MM.1S (cell line): ENCODE measurements around the gene LNX1.

Source experiments
- EZH2phosphoT487 ChIP-seq: fragments of 300-600 bp; sonication (generic); IDR thresholded peaks from 2 replicates; pipeline ENCODE4 v1.6.1; 2018; ENCODE audit warnings: antibody characterized with exemption, low read length
- TF ChIP-seq, protein P1 (sequence below): fragments of 300-600 bp; sonication (generic); IDR thresholded peaks from 2 replicates; pipeline ENCODE4 v1.5.1; 2016; ENCODE audit warnings: antibody characterized with exemption, low read length, mixed read lengths

DNA sequence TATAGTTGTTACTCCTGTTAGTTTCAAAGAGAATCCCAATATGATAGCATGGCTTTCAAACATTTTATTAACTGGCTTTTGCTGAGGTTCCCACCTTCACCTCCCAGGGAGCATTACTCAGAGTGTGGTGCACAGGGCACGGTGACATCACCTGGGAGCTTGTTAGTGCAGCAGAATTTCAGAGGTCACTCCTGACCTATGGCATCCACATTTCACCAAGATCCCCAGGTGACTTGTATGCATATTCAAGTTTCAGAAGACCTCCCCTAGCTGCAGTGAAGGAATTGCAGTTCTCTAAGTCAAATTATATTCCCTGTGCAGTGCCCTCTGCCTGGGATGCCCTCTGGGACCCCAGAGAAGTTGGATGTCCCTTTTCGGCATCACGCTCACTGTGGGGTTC, 29.7 kb upstream of the LNX1 start:
- TF ChIP-seq, protein P1, sequence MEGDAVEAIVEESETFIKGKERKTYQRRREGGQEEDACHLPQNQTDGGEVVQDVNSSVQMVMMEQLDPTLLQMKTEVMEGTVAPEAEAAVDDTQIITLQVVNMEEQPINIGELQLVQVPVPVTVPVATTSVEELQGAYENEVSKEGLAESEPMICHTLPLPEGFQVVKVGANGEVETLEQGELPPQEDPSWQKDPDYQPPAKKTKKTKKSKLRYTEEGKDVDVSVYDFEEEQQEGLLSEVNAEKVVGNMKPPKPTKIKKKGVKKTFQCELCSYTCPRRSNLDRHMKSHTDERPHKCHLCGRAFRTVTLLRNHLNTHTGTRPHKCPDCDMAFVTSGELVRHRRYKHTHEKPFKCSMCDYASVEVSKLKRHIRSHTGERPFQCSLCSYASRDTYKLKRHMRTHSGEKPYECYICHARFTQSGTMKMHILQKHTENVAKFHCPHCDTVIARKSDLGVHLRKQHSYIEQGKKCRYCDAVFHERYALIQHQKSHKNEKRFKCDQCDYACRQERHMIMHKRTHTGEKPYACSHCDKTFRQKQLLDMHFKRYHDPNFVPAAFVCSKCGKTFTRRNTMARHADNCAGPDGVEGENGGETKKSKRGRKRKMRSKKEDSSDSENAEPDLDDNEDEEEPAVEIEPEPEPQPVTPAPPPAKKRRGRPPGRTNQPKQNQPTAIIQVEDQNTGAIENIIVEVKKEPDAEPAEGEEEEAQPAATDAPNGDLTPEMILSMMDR, result no peak
- TF ChIP-seq EZH2phosphoT487, result no peak
